Measurements from ENCODE around the gene BTG1.

DNA sequence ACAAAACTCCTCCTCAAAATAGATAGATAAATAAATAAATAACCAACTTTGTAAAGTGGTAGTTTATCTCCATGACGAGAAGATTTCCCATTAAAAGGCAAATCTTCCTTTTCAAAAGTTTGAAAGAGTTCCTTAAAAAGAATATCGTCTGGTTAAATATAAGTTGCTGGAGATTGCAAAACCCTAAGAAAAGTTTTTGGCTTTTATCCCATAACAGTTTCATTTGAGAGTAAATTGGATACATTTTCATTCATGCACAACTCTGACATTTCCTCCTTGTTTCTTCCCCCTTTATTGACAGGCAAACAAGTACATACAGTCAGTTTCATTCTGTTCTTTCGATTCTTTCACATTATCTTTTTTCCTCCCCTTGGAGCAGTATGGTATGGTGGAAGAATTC is 45.4 kb upstream of the BTG1 start:
- TF ChIP-seq, protein P1, sequence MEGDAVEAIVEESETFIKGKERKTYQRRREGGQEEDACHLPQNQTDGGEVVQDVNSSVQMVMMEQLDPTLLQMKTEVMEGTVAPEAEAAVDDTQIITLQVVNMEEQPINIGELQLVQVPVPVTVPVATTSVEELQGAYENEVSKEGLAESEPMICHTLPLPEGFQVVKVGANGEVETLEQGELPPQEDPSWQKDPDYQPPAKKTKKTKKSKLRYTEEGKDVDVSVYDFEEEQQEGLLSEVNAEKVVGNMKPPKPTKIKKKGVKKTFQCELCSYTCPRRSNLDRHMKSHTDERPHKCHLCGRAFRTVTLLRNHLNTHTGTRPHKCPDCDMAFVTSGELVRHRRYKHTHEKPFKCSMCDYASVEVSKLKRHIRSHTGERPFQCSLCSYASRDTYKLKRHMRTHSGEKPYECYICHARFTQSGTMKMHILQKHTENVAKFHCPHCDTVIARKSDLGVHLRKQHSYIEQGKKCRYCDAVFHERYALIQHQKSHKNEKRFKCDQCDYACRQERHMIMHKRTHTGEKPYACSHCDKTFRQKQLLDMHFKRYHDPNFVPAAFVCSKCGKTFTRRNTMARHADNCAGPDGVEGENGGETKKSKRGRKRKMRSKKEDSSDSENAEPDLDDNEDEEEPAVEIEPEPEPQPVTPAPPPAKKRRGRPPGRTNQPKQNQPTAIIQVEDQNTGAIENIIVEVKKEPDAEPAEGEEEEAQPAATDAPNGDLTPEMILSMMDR (IDR thresholded peaks at IDR 0.05): no peak
- TF ChIP-seq POLR2A (IDR thresholded peaks at IDR 0.05): no peak
- no peak for TF ChIP-seq POLR2AphosphoS5 (IDR thresholded peaks at IDR 0.05)
- TF ChIP-seq EP300 (IDR thresholded peaks at IDR 0.05): no peak

Measured in sigmoid colon (tissue), 4 donors.